ENCODE results near the gene RNF223. TPM values are rescaled to one million over a fixed set of nuclear protein-coding genes. Genes with fewer than 3 reads are reported as not detected.

The RNF223 gene
- total RNA-seq, 1 experiment from 2014 or later, result 5.0 TPM

- DNase-seq, result no peak
- no peak overlapping the region for H3K27ac Mint-ChIP-seq (ENCODE audit: unreplicated experiment)
- CTCF ChIA-PET, result interaction anchor here (0.7 kb wide), 1 partner anchor 51 kb away, joined by 3 read pairs; no protein-coding TSS in a partner anchor
- no peaks in the 10 kb centered on the region for H3K27me3 Mint-ChIP-seq (ENCODE audit: unreplicated experiment)
- H3K9me3 Mint-ChIP-seq (ENCODE audit: low read depth, unreplicated experiment), result no peaks in the 10 kb centered on the region
- TF ChIP-seq, protein P1, sequence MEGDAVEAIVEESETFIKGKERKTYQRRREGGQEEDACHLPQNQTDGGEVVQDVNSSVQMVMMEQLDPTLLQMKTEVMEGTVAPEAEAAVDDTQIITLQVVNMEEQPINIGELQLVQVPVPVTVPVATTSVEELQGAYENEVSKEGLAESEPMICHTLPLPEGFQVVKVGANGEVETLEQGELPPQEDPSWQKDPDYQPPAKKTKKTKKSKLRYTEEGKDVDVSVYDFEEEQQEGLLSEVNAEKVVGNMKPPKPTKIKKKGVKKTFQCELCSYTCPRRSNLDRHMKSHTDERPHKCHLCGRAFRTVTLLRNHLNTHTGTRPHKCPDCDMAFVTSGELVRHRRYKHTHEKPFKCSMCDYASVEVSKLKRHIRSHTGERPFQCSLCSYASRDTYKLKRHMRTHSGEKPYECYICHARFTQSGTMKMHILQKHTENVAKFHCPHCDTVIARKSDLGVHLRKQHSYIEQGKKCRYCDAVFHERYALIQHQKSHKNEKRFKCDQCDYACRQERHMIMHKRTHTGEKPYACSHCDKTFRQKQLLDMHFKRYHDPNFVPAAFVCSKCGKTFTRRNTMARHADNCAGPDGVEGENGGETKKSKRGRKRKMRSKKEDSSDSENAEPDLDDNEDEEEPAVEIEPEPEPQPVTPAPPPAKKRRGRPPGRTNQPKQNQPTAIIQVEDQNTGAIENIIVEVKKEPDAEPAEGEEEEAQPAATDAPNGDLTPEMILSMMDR (IDR thresholded peaks at IDR 0.05; ENCODE audit: unreplicated experiment), result no peak
- intact Hi-C loops (cut with micrococcal nuclease; ENCODE audit: unreplicated experiment), result no loop called here
- H3K36me3 Mint-ChIP-seq (ENCODE audit: insufficient read depth, unreplicated experiment), result peaks cover 58% of the 10 kb centered on the region
- no peaks in the 10 kb centered on the region for H3K4me1 Mint-ChIP-seq (ENCODE audit: low read depth, unreplicated experiment)
- no TSS peak for BruUV-seq (replicated peaks)
- no peak overlapping the region for H3K4me3 Mint-ChIP-seq (ENCODE audit: low read depth, unreplicated experiment)
Observed at GRCh38 chr1:1045129-1045528, 29.0 kb downstream of the RNF223 start.

- Mint-ChIP-seq H3K9me3 (ENCODE audit: low read depth, unreplicated experiment) (no peaks in the 10 kb centered on the region), H3K36me3 (ENCODE audit: insufficient read depth, unreplicated experiment) (peaks cover 63% of the 10 kb centered on the region), H3K4me1 (ENCODE audit: low read depth, unreplicated experiment) (no peaks in the 10 kb centered on the region), H3K4me3 (ENCODE audit: low read depth, unreplicated experiment) (no peak overlapping the region), H3K27ac (ENCODE audit: unreplicated experiment) (no peak overlapping the region), H3K27me3 (ENCODE audit: unreplicated experiment) (no peaks in the 10 kb centered on the region)
- intact Hi-C loops (cut with micrococcal nuclease; ENCODE audit: unreplicated experiment), result no loop called here
- CTCF ChIA-PET, result interaction anchor here (0.7 kb wide), 1 partner anchor 50 kb away, joined by 3 read pairs; no protein-coding TSS in a partner anchor
- TF ChIP-seq, protein P1 (IDR thresholded peaks at IDR 0.05; ENCODE audit: unreplicated experiment), result no peak
- no peak for DNase-seq
- BruUV-seq (replicated peaks), result no TSS peak
Observed at GRCh38 chr1:1044455-1045078, 29.5 kb downstream of the RNF223 start.

DNA sequence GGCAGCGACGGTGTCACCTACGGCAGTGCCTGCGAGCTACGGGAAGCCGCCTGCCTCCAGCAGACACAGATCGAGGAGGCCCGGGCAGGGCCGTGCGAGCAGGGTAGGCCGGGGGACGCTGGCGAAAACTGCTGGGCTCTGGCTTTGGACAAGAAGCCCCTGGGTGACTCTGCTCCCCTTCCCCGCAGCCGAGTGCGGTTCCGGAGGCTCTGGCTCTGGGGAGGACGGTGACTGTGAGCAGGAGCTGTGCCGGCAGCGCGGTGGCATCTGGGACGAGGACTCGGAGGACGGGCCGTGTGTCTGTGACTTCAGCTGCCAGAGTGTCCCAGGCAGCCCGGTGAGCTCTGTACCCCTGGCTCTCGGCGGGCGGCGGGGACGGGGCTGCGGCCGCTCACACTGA is 30.2 kb downstream of the RNF223 start:
- H3K9me3 Mint-ChIP-seq (ENCODE audit: low read depth, unreplicated experiment), result no peaks in the 10 kb centered on the region
- BruUV-seq (replicated peaks), result no TSS peak
- DNase-seq, result no peak
- intact Hi-C loops (cut with micrococcal nuclease; ENCODE audit: unreplicated experiment), result no loop called here
- CTCF ChIA-PET, result no interaction called here
- no peaks in the 10 kb centered on the region for H3K4me1 Mint-ChIP-seq (ENCODE audit: low read depth, unreplicated experiment)
- no peak overlapping the region for H3K4me3 Mint-ChIP-seq (ENCODE audit: low read depth, unreplicated experiment)
- TF ChIP-seq, protein P1 (IDR thresholded peaks at IDR 0.05; ENCODE audit: unreplicated experiment), result no peak
- no peaks in the 10 kb centered on the region for H3K27me3 Mint-ChIP-seq (ENCODE audit: unreplicated experiment)
- no peak overlapping the region for H3K27ac Mint-ChIP-seq (ENCODE audit: unreplicated experiment)
- H3K36me3 Mint-ChIP-seq (ENCODE audit: insufficient read depth, unreplicated experiment), result peaks cover 64% of the 10 kb centered on the region

DNA sequence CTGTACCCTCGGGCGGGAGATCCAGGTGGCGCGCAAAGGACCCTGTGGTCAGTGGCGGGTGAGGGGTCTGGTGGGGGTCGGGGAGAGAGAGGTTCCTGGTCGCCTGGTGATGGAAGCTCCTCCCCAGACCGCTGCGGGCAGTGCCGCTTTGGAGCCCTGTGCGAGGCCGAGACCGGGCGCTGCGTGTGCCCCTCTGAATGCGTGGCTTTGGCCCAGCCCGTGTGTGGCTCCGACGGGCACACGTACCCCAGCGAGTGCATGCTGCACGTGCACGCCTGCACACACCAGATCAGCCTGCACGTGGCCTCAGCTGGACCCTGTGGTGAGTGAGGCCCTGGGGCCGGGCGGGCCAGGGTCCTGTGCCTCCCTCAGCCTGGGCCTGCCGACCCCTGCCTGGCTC is 30.7 kb downstream of the RNF223 start:
- H3K27ac Mint-ChIP-seq (ENCODE audit: unreplicated experiment), result no peak overlapping the region
- TF ChIP-seq, protein P1 (IDR thresholded peaks at IDR 0.05; ENCODE audit: unreplicated experiment), result no peak
- no peaks in the 10 kb centered on the region for H3K27me3 Mint-ChIP-seq (ENCODE audit: unreplicated experiment)
- H3K9me3 Mint-ChIP-seq (ENCODE audit: low read depth, unreplicated experiment), result no peaks in the 10 kb centered on the region
- DNase-seq, result no peak
- intact Hi-C loops (cut with micrococcal nuclease; ENCODE audit: unreplicated experiment), result no loop called here
- H3K4me3 Mint-ChIP-seq (ENCODE audit: low read depth, unreplicated experiment), result no peak overlapping the region
- CTCF ChIA-PET, result no interaction called here
- no TSS peak for BruUV-seq (replicated peaks)
- H3K4me1 Mint-ChIP-seq (ENCODE audit: low read depth, unreplicated experiment), result no peaks in the 10 kb centered on the region
- peaks cover 69% of the 10 kb centered on the region for H3K36me3 Mint-ChIP-seq (ENCODE audit: insufficient read depth, unreplicated experiment)

Measured in Calu3 (cell line).